SK-N-SH treated with all-trans-retinoic acid at 6 μM for 48 hours (cell line): ENCODE data around the gene GLT8D1.

Experiments used
- ATAC-seq: fragments of 200-7000 bp; cut with Tn5 transposase; 3 replicates; pipeline ENCODE4 v1.9.1; 2020; ENCODE audit warnings: mild to moderate bottlenecking, moderate library complexity
- ARNTL ChIP-seq: fragments of 450-650 bp; formaldehyde crosslinking; IDR thresholded peaks from 2 replicates; pipeline ENCODE4 v1.5.0; 2020; ENCODE audit warnings: low read depth, mild to moderate bottlenecking, moderate library complexity, borderline replicate concordance
- BACH2 ChIP-seq: fragments of 250-450 bp; sonication (Bioruptor Pico); IDR thresholded peaks from 2 replicates; pipeline ENCODE4 v1.9.0; 2021; ENCODE audit warnings: mild to moderate bottlenecking, borderline replicate concordance
- CSDC2 ChIP-seq: fragments of 250-450 bp; sonication (Bioruptor Pico); IDR thresholded peaks from 2 replicates; pipeline ENCODE4 v1.5.0; 2020; ENCODE audit warnings: mild to moderate bottlenecking, moderate library complexity
- ESRRG ChIP-seq: fragments of 250-450 bp; sonication (Bioruptor Pico); IDR thresholded peaks from 2 replicates; pipeline ENCODE4 v1.6.1; 2021; ENCODE audit warnings: mild to moderate bottlenecking
- GLIS3 ChIP-seq: fragments of 250-450 bp; sonication (Bioruptor Pico); IDR thresholded peaks from 2 replicates; pipeline ENCODE4 v1.5.0; 2020; ENCODE audit warnings: mild to moderate bottlenecking, moderate library complexity
- ISL1 ChIP-seq: fragments of 250-450 bp; sonication (Bioruptor Pico); IDR thresholded peaks from 2 replicates; pipeline ENCODE4 v2.1.2; 2022; ENCODE audit warnings: mild to moderate bottlenecking, moderate library complexity
- OSR1 ChIP-seq: fragments of 250-450 bp; sonication (Bioruptor Pico); IDR thresholded peaks from 2 replicates; pipeline ENCODE4 v1.8.0; 2022; ENCODE audit warnings: moderate library complexity, mild to moderate bottlenecking, inconsistent platforms
- PPARA ChIP-seq: fragments of 250-450 bp; sonication (Bioruptor Pico); IDR thresholded peaks from 2 replicates; pipeline ENCODE4 v1.5.0; 2020; ENCODE audit warnings: mild to moderate bottlenecking, borderline replicate concordance
- RARB ChIP-seq: fragments of 250-450 bp; sonication (Bioruptor Pico); IDR thresholded peaks from 2 replicates; pipeline ENCODE4 v1.8.0; 2021; ENCODE audit warnings: mild to moderate bottlenecking, moderate library complexity
- SNAI2 ChIP-seq: fragments of 250-450 bp; sonication (Bioruptor Pico); IDR thresholded peaks from 2 replicates; pipeline ENCODE4 v1.5.0; 2020; ENCODE audit warnings: mild to moderate bottlenecking, moderate library complexity
- TCF4 ChIP-seq: fragments of 250-450 bp; sonication (Bioruptor Pico); IDR thresholded peaks from 2 replicates; pipeline ENCODE4 v1.8.0; 2021; ENCODE audit warnings: mild to moderate bottlenecking, moderate library complexity, borderline replicate concordance
- TOX ChIP-seq: fragments of 250-450 bp; sonication (Bioruptor Pico); IDR thresholded peaks from 2 replicates; pipeline ENCODE4 v1.8.0; 2021; ENCODE audit warnings: mild to moderate bottlenecking, moderate library complexity, borderline replicate concordance
- ZC3H10 ChIP-seq: fragments of 250-450 bp; sonication (Bioruptor Pico); IDR thresholded peaks from 2 replicates; pipeline ENCODE4 v1.5.1; 2021; ENCODE audit warnings: mild to moderate bottlenecking, moderate library complexity
- ZFP3 ChIP-seq: fragments of 250-450 bp; sonication (Bioruptor Pico); IDR thresholded peaks from 2 replicates; pipeline ENCODE4 v1.5.0; 2020; ENCODE audit warnings: mild to moderate bottlenecking, moderate library complexity
- ZFP30 ChIP-seq: fragments of 450-650 bp; formaldehyde crosslinking; IDR thresholded peaks from 2 replicates; pipeline ENCODE4 v1.5.0; 2022; ENCODE audit warnings: mild to moderate bottlenecking, moderate library complexity
- ZNF565 ChIP-seq: fragments of 450-650 bp; formaldehyde crosslinking; conservative IDR thresholded peaks from 2 replicates; pipeline ENCODE4 v1.5.0; 2020; ENCODE audit warnings: low read depth, mild to moderate bottlenecking, moderate library complexity
- ZNF70 ChIP-seq: fragments of 450-650 bp; formaldehyde crosslinking; IDR thresholded peaks from 2 replicates; pipeline ENCODE4 v1.5.0; 2020; ENCODE audit warnings: mild to moderate bottlenecking, moderate library complexity
- ZNF8 ChIP-seq: fragments of 450-650 bp; formaldehyde crosslinking; IDR thresholded peaks from 2 replicates; pipeline ENCODE4 v1.5.0; 2020; ENCODE audit warnings: mild to moderate bottlenecking, moderate library complexity
- TF ChIP-seq, protein P1 (sequence below): fragments of 250-450 bp; sonication (Bioruptor Pico); IDR thresholded peaks from 2 replicates; pipeline ENCODE4 v1.5.0; 2020; ENCODE audit warnings: mild to moderate bottlenecking, moderate library complexity
- TF ChIP-seq, protein P2 (sequence below): fragments of 250-450 bp; sonication (Bioruptor Pico); IDR thresholded peaks from 2 replicates; pipeline ENCODE4 v1.5.1; 2020; ENCODE audit warnings: low read depth, mild to moderate bottlenecking, moderate library complexity
- TF ChIP-seq, protein P3 (sequence below): fragments of 250-450 bp; sonication (Bioruptor Pico); IDR thresholded peaks from 2 replicates; pipeline ENCODE4 v1.8.0; 2020; ENCODE audit warnings: mild to moderate bottlenecking, moderate library complexity, borderline replicate concordance
- TF ChIP-seq, protein P4 (sequence below): fragments of 250-450 bp; sonication (Bioruptor Pico); IDR thresholded peaks from 2 replicates; pipeline ENCODE4 v1.5.1; 2021; ENCODE audit warnings: mild to moderate bottlenecking, moderate library complexity

The GLT8D1 gene

DNA sequence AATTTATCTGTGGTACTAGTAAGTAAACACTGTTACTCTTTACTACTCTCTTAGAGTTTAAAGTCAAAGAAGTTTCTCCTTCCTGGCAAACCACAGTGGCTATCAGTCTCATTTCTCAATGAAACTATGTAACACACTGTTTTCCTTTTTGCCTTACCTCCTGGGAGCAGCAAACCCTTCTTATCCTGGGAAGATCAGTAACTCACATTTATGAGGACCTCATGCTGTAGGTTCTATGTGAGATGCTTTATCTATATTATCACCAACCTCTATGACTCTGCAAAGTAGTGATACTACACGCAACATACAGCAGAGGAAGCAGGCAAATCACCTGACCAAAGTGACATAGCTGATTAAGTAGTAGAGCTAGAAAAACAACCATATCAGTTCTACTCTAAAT lies 55.2 kb downstream of the GLT8D1 start:
- no peak for TF ChIP-seq ESRRG (CRISPR knock-in tag)
- no peak for ATAC-seq

DNA sequence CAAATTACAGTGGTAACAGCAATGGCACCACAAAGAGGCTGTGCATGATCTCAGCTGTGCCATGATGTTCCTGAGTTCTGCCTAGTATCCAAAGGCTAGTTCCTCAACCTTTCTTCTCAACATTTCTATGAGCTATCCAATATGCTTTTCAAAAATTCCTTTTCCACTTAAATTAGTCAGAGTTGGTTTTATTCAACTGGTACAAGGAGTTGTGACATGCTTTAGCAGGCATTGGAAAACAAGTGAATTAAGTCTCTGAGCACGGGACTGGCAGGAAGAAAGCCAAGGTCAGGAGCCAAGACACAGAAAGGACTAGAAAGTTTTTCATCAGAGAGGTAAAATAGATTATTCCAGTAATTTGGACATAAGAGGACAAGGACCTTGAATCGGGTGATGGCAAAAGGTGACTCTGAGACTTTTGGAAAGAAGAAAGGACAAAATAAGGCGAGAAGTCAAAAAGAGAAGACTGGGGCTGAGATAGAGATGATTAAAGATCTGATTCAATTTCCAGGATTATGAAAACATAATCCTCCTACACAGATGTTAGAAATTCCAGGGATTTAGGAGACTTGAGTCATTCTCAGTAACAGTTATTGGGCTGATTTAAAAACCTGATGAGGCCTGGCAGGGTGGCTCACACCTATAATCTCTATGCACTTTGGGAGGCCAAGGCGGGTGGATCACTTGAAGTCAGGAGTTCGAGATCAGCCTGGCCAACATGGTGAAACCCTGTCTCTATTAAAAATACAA lies 56.0 kb downstream of the GLT8D1 start:
- TF ChIP-seq ZNF565 (CRISPR knock-in tag) (no peak), ZFP30 (CRISPR knock-in tag) (no peak), PPARA (no peak)
- TF ChIP-seq, protein P1, sequence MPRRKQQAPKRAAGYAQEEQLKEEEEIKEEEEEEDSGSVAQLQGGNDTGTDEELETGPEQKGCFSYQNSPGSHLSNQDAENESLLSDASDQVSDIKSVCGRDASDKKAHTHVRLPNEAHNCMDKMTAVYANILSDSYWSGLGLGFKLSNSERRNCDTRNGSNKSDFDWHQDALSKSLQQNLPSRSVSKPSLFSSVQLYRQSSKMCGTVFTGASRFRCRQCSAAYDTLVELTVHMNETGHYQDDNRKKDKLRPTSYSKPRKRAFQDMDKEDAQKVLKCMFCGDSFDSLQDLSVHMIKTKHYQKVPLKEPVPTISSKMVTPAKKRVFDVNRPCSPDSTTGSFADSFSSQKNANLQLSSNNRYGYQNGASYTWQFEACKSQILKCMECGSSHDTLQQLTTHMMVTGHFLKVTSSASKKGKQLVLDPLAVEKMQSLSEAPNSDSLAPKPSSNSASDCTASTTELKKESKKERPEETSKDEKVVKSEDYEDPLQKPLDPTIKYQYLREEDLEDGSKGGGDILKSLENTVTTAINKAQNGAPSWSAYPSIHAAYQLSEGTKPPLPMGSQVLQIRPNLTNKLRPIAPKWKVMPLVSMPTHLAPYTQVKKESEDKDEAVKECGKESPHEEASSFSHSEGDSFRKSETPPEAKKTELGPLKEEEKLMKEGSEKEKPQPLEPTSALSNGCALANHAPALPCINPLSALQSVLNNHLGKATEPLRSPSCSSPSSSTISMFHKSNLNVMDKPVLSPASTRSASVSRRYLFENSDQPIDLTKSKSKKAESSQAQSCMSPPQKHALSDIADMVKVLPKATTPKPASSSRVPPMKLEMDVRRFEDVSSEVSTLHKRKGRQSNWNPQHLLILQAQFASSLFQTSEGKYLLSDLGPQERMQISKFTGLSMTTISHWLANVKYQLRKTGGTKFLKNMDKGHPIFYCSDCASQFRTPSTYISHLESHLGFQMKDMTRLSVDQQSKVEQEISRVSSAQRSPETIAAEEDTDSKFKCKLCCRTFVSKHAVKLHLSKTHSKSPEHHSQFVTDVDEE (CRISPR knock-in tag) = no peak
- no peak for ATAC-seq

DNA sequence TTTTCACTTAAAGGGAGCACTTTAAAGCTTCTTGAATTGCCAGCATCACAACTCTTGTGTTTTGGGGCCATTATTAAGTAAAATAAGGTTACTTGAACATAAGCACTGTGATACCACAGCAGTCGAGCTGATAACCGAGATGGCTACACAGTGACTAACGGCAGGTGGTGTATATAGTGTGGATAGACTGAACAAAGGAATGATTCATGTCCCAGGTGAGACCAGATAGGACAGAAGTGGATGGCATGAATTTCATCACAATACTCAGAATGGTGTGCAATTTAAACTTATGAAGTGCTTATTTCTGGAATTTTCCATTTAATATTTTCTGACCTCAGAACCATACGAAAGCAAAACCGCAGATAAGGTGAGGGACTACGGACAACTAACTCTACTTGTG lies 60.0 kb downstream of the GLT8D1 start:
- TF ChIP-seq, protein P2, sequence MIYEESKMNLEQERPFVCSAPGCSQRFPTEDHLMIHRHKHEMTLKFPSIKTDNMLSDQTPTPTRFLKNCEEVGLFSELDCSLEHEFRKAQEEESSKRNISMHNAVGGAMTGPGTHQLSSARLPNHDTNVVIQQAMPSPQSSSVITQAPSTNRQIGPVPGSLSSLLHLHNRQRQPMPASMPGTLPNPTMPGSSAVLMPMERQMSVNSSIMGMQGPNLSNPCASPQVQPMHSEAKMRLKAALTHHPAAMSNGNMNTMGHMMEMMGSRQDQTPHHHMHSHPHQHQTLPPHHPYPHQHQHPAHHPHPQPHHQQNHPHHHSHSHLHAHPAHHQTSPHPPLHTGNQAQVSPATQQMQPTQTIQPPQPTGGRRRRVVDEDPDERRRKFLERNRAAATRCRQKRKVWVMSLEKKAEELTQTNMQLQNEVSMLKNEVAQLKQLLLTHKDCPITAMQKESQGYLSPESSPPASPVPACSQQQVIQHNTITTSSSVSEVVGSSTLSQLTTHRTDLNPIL (CRISPR knock-in tag) = no peak
- no peak for TF ChIP-seq ZNF70
- TF ChIP-seq BACH2 = no peak
- no peak for TF ChIP-seq ZFP30 (CRISPR knock-in tag)
- no peak for TF ChIP-seq SNAI2 (CRISPR knock-in tag)
- no peak for TF ChIP-seq ZFP3 (CRISPR knock-in tag)
- TF ChIP-seq, protein P3, sequence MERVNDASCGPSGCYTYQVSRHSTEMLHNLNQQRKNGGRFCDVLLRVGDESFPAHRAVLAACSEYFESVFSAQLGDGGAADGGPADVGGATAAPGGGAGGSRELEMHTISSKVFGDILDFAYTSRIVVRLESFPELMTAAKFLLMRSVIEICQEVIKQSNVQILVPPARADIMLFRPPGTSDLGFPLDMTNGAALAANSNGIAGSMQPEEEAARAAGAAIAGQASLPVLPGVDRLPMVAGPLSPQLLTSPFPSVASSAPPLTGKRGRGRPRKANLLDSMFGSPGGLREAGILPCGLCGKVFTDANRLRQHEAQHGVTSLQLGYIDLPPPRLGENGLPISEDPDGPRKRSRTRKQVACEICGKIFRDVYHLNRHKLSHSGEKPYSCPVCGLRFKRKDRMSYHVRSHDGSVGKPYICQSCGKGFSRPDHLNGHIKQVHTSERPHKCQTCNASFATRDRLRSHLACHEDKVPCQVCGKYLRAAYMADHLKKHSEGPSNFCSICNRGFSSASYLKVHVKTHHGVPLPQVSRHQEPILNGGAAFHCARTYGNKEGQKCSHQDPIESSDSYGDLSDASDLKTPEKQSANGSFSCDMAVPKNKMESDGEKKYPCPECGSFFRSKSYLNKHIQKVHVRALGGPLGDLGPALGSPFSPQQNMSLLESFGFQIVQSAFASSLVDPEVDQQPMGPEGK (CRISPR knock-in tag) = no peak
- no peak for TF ChIP-seq TOX
- no peak for TF ChIP-seq RARB
- no peak for TF ChIP-seq CSDC2 (CRISPR knock-in tag)
- TF ChIP-seq OSR1 (CRISPR knock-in tag) = no peak
- no peak for TF ChIP-seq PPARA
- TF ChIP-seq ZNF8 = no peak
- no peak for TF ChIP-seq ZC3H10
- TF ChIP-seq ARNTL = no peak
- TF ChIP-seq ESRRG (CRISPR knock-in tag) = no peak
- no peak for TF ChIP-seq TCF4 (CRISPR knock-in tag)
- no peak for TF ChIP-seq GLIS3
- TF ChIP-seq ISL1 (CRISPR knock-in tag) = no peak
- TF ChIP-seq, protein P4, sequence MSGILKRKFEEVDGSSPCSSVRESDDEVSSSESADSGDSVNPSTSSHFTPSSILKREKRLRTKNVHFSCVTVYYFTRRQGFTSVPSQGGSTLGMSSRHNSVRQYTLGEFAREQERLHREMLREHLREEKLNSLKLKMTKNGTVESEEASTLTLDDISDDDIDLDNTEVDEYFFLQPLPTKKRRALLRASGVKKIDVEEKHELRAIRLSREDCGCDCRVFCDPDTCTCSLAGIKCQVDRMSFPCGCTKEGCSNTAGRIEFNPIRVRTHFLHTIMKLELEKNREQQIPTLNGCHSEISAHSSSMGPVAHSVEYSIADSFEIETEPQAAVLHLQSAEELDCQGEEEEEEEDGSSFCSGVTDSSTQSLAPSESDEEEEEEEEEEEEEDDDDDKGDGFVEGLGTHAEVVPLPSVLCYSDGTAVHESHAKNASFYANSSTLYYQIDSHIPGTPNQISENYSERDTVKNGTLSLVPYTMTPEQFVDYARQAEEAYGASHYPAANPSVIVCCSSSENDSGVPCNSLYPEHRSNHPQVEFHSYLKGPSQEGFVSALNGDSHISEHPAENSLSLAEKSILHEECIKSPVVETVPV (CRISPR knock-in tag) = no peak
- no peak for ATAC-seq
